SK-N-MC (cell line): ENCODE measurements around the gene CTRB2.

Source experiments
- DNase-seq: peaks from one replicate; pipeline ENCODE4 v3.0.0-alpha.2; 2011; ENCODE audit warnings: low read depth, low spot score
- H3K27ac ChIP-seq: fragments of 200-600 bp; sonication (generic); 2 replicates; pipeline ENCODE4 v1.5.1; 2016; ENCODE audit warnings: mixed run types
- H3K36me3 ChIP-seq: fragments of 200-600 bp; sonication (generic); 2 replicates; pipeline ENCODE4 v1.6.1; 2017; ENCODE audit warnings: antibody characterized with exemption, low read length, mixed read lengths; ENCODE audit not compliant: insufficient read depth
- H3K4me3 ChIP-seq: fragments of 200-600 bp; sonication (generic); 2 replicates; pipeline ENCODE4 v1.5.1; 2016
- H3K9ac ChIP-seq: fragments of 200-600 bp; sonication (generic); 2 replicates; pipeline ENCODE4 v1.8.0; 2017; ENCODE audit warnings: mixed run types, mixed read lengths; ENCODE audit not compliant: insufficient read length
- H3K9me3 ChIP-seq: fragments of 200-600 bp; sonication (generic); 2 replicates; pipeline ENCODE4 v1.6.1; 2017; ENCODE audit warnings: low read depth, mild to moderate bottlenecking, antibody characterized with exemption, low read length, moderate library complexity, mixed read lengths
- EZH2 ChIP-seq: fragments of 200-600 bp; sonication (generic); IDR thresholded peaks from one replicate; pipeline ENCODE4 v1.6.1; 2017; ENCODE audit warnings: antibody characterized with exemption
- FOXP2 ChIP-seq: optimal IDR thresholded peaks from 2 replicates; pipeline ENCODE3; 2011; ENCODE audit warnings: mild to moderate bottlenecking, moderate library complexity; ENCODE audit not compliant: insufficient read depth; ENCODE audit errors: extremely low read length, control extremely low read depth
- POLR2AphosphoS5 ChIP-seq: IDR thresholded peaks from 2 replicates; pipeline ENCODE4 v1.6.1; 2012; ENCODE audit warnings: mild to moderate bottlenecking, low read depth, low read length, borderline replicate concordance

The CTRB2 gene

GRCh38 chr16:75204410-75204758 lies 2.6 kb downstream of the CTRB2 start:
- Histone ChIP-seq H3K9me3 (no peaks in the 10 kb centered on the region), H3K27ac (no peak overlapping the region), H3K9ac (no peak overlapping the region), H3K36me3 (no peaks in the 10 kb centered on the region), H3K4me3 (no peak overlapping the region)
- TF ChIP-seq FOXP2, result no peak
- no peak for TF ChIP-seq POLR2AphosphoS5
- TF ChIP-seq EZH2, result no peak
- no peak for DNase-seq

- Histone ChIP-seq H3K9me3 (no peaks in the 10 kb centered on the region), H3K9ac (no peak overlapping the region), H3K27ac (no peak overlapping the region), H3K4me3 (no peak overlapping the region), H3K36me3 (no peaks in the 10 kb centered on the region)
- no peak for TF ChIP-seq EZH2
- TF ChIP-seq FOXP2, result no peak
- no peak for TF ChIP-seq POLR2AphosphoS5
- DNase-seq, result no peak
Measured at GRCh38 chr16:75203667-75204409, 3.1 kb downstream of the CTRB2 start.

- Histone ChIP-seq H3K9me3 (no peaks in the 10 kb centered on the region), H3K27ac (no peak overlapping the region), H3K36me3 (no peaks in the 10 kb centered on the region), H3K9ac (no peak overlapping the region), H3K4me3 (no peak overlapping the region)
- DNase-seq, result no peak
- no peak for TF ChIP-seq FOXP2
- TF ChIP-seq EZH2, result no peak
- TF ChIP-seq POLR2AphosphoS5, result no peak
Measured at GRCh38 chr16:75203096-75203495, 3.9 kb downstream of the CTRB2 start.

- no peak for DNase-seq
- Histone ChIP-seq H3K9ac (no peak overlapping the region), H3K4me3 (no peak overlapping the region), H3K36me3 (no peaks in the 10 kb centered on the region), H3K9me3 (no peaks in the 10 kb centered on the region), H3K27ac (no peak overlapping the region)
- TF ChIP-seq FOXP2 (no peak), EZH2 (no peak), POLR2AphosphoS5 (no peak)
Measured at GRCh38 chr16:75202069-75202590, 4.8 kb downstream of the CTRB2 start.

- no peak for DNase-seq
- Histone ChIP-seq H3K4me3 (no peak overlapping the region), H3K9ac (no peak overlapping the region), H3K36me3 (no peaks in the 10 kb centered on the region), H3K27ac (no peak overlapping the region), H3K9me3 (no peaks in the 10 kb centered on the region)
- no peak for TF ChIP-seq FOXP2
- no peak for TF ChIP-seq EZH2
Measured at GRCh38 chr16:75198135-75198600, 8.8 kb downstream of the CTRB2 start.

- no peak overlapping the region for H3K4me3 ChIP-seq
Measured at GRCh38 chr16:75197522-75198134, 9.3 kb downstream of the CTRB2 start.

GRCh38 chr16:75196836-75197235 lies 10.1 kb downstream of the CTRB2 start:
- no peaks in the 10 kb centered on the region for H3K9me3 ChIP-seq
- no peak overlapping the region for H3K4me3 ChIP-seq
- no peak for DNase-seq
- H3K36me3 ChIP-seq, result no peaks in the 10 kb centered on the region
- no peak overlapping the region for H3K9ac ChIP-seq
- TF ChIP-seq POLR2AphosphoS5 (no peak), FOXP2 (no peak), EZH2 (no peak)
- no peak overlapping the region for H3K27ac ChIP-seq

More at GRCh38 chr16:75197522-75198134, 9.3 kb downstream of the CTRB2 start:
- Histone ChIP-seq H3K9ac (no peak overlapping the region), H3K27ac (no peak overlapping the region), H3K36me3 (no peaks in the 10 kb centered on the region), H3K9me3 (no peaks in the 10 kb centered on the region)
- no peak for DNase-seq
- TF ChIP-seq FOXP2 (no peak), POLR2AphosphoS5 (no peak), EZH2 (no peak)

GRCh38 chr16:75195811-75196790 lies 10.9 kb downstream of the CTRB2 start:
- no peaks in the 10 kb centered on the region for H3K9me3 ChIP-seq
- no peak overlapping the region for H3K4me3 ChIP-seq
- DNase-seq, result no peak
- H3K9ac ChIP-seq, result no peak overlapping the region
- no peaks in the 10 kb centered on the region for H3K36me3 ChIP-seq
- no peak overlapping the region for H3K27ac ChIP-seq
- no peak for TF ChIP-seq FOXP2
